GM12892 (cell line): ENCODE measurements around the gene SPTLC2.

Source experiments
- POLR2A ChIP-seq: IDR thresholded peaks from 2 replicates; pipeline ENCODE4 v1.6.1; 2011; ENCODE audit warnings: low read depth, low read length, control low read depth
- TAF1 ChIP-seq: IDR thresholded peaks from 2 replicates; pipeline ENCODE4 v1.6.1; 2011; ENCODE audit warnings: low read depth, mild to moderate bottlenecking, control low read depth, low read length, borderline replicate concordance

DNA sequence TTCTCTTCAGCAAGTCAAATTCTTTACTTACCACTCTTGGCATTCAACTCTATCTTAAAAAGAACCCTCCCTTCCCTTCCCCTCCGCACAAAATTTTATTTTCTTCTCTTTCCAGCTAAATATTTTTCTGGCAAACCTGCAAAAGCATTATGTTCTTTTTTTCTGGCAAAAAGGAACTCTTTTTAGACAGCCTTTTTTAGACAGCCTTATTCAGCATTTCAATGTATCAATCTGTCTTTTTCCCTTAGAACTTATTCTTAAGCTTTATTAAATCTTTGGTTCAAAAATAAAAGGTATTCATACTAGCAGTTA, 50.5 kb downstream of the SPTLC2 start:
- TF ChIP-seq POLR2A (no peak), TAF1 (no peak)
